Brain microvascular endothelial cell (primary cell): Measurements from ENCODE around the gene ANKRD7.
"Not testable (repeated sequence)": the region's sequence is repeated elsewhere in the genome, so short reads cannot be mapped to it uniquely, and the experiment has no call there.

Experiments used
- DNase-seq: peaks from one replicate; pipeline ENCODE4 v3.0.0-alpha.2; 2020
- H3K27ac ChIP-seq: fragments of 250-450 bp; sonication (Bioruptor Pico); 2 replicates; pipeline ENCODE4 v1.5.1; 2020; ENCODE audit warnings: mild to moderate bottlenecking, moderate library complexity
- H3K27me3 ChIP-seq: fragments of 250-450 bp; sonication (Bioruptor Pico); replicated peaks from 2 replicates; pipeline ENCODE4 v1.5.1; 2020; ENCODE audit warnings: mild to moderate bottlenecking
- H3K36me3 ChIP-seq: fragments of 250-450 bp; sonication (Bioruptor Pico); replicated peaks from 2 replicates; pipeline ENCODE4 v1.5.1; 2020; ENCODE audit warnings: mild to moderate bottlenecking
- H3K4me3 ChIP-seq: 2 replicates; pipeline ENCODE4 v1.5.1; 2011; ENCODE audit warnings: low read depth, mild to moderate bottlenecking, control low read depth, low read length, moderate library complexity
- in situ Hi-C: cut with HindIII; loops from 2 replicates; pipeline ENCODE4 v1.10.0; 2017; ENCODE audit warnings: low sequenced_read_pairs, low pct_ligation_motif_present
- TF ChIP-seq, protein P1 (sequence below): IDR thresholded peaks from 2 replicates; pipeline ENCODE4 v1.5.1; 2011; ENCODE audit warnings: low read depth, mild to moderate bottlenecking, moderate library complexity, low read length, control low read depth, inconsistent platforms; ENCODE audit errors: missing control alignments

ANKRD7 gene

DNA sequence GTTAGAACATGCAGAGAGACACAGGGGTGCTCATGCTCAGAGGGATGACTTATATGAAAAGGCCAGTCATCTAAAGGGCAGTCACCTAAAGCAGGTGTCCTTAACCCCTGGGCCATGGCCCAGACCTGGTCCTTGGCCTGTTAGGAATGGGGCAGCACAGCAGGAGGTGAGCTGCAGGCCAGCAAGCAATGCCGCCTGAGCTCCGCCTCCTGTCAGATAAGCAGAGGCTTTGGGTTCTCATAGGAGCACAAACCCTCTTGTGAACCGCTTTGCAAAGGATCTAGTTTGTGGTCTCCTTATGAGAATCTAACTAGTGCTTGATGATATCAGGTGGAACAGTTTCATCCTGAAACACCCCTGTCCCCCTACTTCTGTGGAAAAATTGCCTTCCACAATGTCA, 14.5 kb downstream of the ANKRD7 start:
- no peak overlapping the region for H3K27ac ChIP-seq
- TF ChIP-seq, protein P1, sequence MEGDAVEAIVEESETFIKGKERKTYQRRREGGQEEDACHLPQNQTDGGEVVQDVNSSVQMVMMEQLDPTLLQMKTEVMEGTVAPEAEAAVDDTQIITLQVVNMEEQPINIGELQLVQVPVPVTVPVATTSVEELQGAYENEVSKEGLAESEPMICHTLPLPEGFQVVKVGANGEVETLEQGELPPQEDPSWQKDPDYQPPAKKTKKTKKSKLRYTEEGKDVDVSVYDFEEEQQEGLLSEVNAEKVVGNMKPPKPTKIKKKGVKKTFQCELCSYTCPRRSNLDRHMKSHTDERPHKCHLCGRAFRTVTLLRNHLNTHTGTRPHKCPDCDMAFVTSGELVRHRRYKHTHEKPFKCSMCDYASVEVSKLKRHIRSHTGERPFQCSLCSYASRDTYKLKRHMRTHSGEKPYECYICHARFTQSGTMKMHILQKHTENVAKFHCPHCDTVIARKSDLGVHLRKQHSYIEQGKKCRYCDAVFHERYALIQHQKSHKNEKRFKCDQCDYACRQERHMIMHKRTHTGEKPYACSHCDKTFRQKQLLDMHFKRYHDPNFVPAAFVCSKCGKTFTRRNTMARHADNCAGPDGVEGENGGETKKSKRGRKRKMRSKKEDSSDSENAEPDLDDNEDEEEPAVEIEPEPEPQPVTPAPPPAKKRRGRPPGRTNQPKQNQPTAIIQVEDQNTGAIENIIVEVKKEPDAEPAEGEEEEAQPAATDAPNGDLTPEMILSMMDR: no peak
- no peaks in the 10 kb centered on the region for H3K27me3 ChIP-seq
- in situ Hi-C loops: no loop called here
- no peak overlapping the region for H3K4me3 ChIP-seq
- DNase-seq: no peak
- no peaks in the 10 kb centered on the region for H3K36me3 ChIP-seq

DNA sequence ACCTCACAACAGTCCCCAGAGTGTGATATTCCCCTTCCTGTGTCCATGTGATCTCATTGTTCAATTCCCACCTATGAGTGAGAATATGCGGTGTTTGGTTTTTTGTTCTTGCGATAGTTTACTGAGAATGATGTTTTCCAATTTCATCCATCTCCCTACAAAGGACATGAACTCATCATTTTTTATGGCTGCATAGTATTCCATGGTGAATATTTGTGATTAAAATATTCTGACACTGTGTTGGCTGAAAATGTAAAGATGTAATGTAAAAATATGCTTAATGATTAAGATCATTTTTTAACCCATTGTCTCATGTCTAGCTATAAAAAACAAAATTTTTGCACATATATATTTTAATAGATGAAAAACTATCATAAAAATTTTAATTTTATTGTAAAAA, 15.8 kb downstream of the ANKRD7 start:
- in situ Hi-C loops, H3K27ac ChIP-seq, H3K36me3 ChIP-seq, H3K4me3 ChIP-seq, H3K27me3 ChIP-seq, DNase-seq: not testable (repeated sequence)

DNA sequence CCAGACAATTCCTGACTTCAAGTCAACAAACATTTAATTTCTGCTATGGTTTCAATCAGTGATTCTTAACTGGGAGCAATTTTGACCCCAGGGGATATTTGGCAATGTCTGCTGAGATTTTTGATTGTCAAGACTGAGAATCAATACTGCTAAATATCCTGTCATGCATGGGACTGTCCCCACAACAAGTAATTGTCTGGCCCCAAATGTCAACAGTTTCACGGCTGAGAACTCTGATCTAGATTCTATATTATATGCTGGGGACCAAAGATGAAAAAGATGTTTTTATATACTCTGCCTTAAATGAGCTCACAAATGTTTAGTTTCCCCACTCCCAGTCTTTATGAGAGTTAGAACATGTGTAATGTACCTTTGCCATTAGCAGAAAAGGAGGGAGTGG, 19.2 kb downstream of the ANKRD7 start:
- DNase-seq: no peak
- TF ChIP-seq, protein P1: no peak

DNA sequence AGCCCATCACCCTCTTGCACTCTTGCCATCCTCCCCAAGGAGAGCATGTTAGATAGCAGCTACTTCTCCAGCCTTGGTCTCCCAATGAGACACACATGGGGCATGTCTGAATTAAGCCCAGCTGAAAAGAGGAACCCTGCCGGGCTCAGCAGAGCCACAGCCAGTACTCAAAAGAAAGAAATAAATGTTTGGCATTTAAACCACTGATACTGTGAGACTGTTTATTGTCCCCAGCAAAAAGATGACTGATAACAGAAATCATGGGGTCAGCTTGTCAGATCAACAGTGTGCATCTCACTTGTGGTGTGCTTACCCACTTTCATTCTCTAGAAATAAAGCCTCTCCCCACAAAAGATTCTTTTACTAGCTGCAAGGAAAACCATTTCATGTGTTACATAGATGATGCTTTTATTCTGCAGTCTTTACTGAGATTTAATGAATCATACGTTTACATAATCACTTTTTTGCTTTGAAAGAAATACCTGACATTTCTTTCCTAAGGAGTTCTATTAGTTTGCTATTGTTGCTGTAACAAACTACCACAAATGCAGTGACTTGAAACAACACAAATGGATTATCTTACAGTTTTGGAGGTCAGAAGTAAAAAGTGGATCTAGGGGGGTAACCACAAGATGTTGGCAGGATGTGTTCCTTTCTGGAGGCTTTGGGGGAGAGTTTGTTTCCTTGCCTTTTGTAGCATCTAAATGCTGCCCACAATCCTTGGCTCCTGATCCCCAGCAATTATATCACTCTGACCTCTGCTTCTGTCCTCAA, 20.9 kb downstream of the ANKRD7 start:
- Histone ChIP-seq H3K36me3 (no peaks in the 10 kb centered on the region), H3K27me3 (no peaks in the 10 kb centered on the region), H3K27ac (no peak overlapping the region), H3K4me3 (no peak overlapping the region)
- no peak for DNase-seq
- in situ Hi-C loops: no loop called here
- TF ChIP-seq, protein P1: no peak

More for the DNA sequence above, 19.2 kb downstream of the ANKRD7 start:
- no peak overlapping the region for H3K27ac ChIP-seq
- no peak overlapping the region for H3K4me3 ChIP-seq
- H3K27me3 ChIP-seq: no peaks in the 10 kb centered on the region
- H3K36me3 ChIP-seq: no peaks in the 10 kb centered on the region
- in situ Hi-C loops: no loop called here

DNA sequence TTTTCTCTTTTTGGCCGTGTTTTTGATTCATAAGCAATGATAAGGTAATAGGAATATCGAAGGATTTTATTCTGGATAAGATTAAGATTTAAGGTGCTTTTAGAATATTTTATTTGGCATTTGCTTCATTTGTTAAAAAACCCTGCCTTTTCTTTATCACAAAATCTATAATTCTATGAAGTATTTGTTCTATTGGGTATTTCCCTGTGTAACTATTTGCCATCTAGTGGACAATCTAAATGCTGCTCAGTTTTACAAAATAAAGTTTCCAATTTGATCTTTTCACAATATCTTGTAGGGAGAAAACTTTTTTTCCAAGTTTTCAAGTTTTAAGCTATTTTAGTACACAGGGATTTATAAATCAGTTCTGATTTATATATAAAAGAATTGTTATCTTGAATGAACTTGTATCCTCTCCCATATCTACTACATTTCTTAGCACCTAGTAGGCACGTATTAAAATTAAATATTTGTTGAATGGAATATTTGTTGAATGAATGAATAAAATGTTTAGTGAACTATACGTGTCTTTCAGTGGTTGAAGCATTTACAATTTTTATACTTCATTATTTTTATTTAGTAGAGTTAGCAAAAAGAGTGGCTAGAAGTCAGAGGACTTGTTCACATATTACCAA, 26.5 kb downstream of the ANKRD7 start:
- TF ChIP-seq, protein P1: peak; percentile 23
- DNase-seq: no peak
- no peak overlapping the region for H3K27ac ChIP-seq
- in situ Hi-C loops: no loop called here
- H3K4me3 ChIP-seq: no peak overlapping the region
- no peaks in the 10 kb centered on the region for H3K27me3 ChIP-seq
- no peaks in the 10 kb centered on the region for H3K36me3 ChIP-seq

DNA sequence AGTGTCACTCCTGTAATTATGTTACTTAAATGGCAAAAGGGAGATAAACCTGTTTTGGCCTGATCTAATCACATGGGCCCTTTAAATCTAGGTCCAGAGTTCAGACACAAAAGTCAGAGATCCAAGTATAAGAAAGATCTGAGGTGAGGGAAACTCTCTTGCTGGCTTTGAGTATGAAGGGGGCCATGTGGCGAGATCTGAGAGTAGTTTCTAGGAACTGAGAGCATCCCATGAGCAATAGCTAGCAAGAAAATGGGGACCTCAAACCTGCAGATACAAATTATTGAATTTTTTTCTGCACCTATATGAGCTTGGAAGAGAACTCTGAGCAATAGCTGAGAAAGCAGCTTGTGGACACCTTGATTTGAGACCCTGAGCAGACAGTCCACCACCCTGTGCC, 27.6 kb downstream of the ANKRD7 start:
- in situ Hi-C loops: no loop called here
- no peak for DNase-seq
- Histone ChIP-seq H3K4me3 (no peak overlapping the region), H3K36me3 (no peaks in the 10 kb centered on the region), H3K27me3 (no peaks in the 10 kb centered on the region), H3K27ac (no peak overlapping the region)
- TF ChIP-seq, protein P1: no peak
